ENCODE measurements around the gene EPS8. TPM values are rescaled to one million over a fixed set of nuclear protein-coding genes. Genes with fewer than 3 reads are reported as not detected.

The EPS8 gene
- total RNA-seq, 4 donors from 2014 or later = 54.4 to 120 (median 78.7) TPM

- WGBS = 75% methylated on average over 3 of the region's 3 CpGs
- H3K4me3 ChIP-seq = no peak overlapping the region
- TF ChIP-seq POLR2A (IDR thresholded peaks at IDR 0.05; ENCODE audit: low read depth) = no peak
- TF ChIP-seq POLR2AphosphoS5 (IDR thresholded peaks at IDR 0.05) = no peak
- no peak for TF ChIP-seq EP300 (IDR thresholded peaks at IDR 0.05)
- TF ChIP-seq CTCF (IDR thresholded peaks at IDR 0.05) = no peak
- peaks cover 0 to 13% (median 7%) of the 10 kb centered on the region in 4 donors for H3K4me1 ChIP-seq
- no peaks in the 10 kb centered on the region for H3K36me3 ChIP-seq
- H3K9me3 ChIP-seq = no peaks in the 10 kb centered on the region
- no peak overlapping the region for H3K27ac ChIP-seq (replicated peaks in 1 of 4)
- no peaks in the 10 kb centered on the region for H3K27me3 ChIP-seq
- intact Hi-C loops (cut with DNase I) = no loop called here
- DNase-seq (ENCODE audit: extremely low spot score) = no peak
Measured at GRCh38 chr12:15777355-15778012, 11.7 kb downstream of the EPS8 start.

- Histone ChIP-seq H3K36me3 (no peaks in the 10 kb centered on the region), H3K9me3 (no peaks in the 10 kb centered on the region), H3K4me1 (peaks cover 0 to 13% (median 8%) of the 10 kb centered on the region in 4 donors), H3K4me3 (no peak overlapping the region), H3K27me3 (no peaks in the 10 kb centered on the region), H3K27ac (replicated peaks in 1 of 4) (no peak overlapping the region)
- TF ChIP-seq POLR2A (IDR thresholded peaks at IDR 0.05; ENCODE audit: low read depth) = no peak
- TF ChIP-seq CTCF (IDR thresholded peaks at IDR 0.05) = no peak
- TF ChIP-seq POLR2AphosphoS5 (IDR thresholded peaks at IDR 0.05) = no peak
- TF ChIP-seq EP300 (IDR thresholded peaks at IDR 0.05) = no peak
- no peak for DNase-seq (ENCODE audit: extremely low spot score)
- intact Hi-C loops (cut with DNase I) = no loop called here
- WGBS = 97% methylated on average over 5 of the region's 5 CpGs
Measured at GRCh38 chr12:15776532-15776931, 12.7 kb downstream of the EPS8 start.

- Histone ChIP-seq H3K9me3 (no peaks in the 10 kb centered on the region), H3K27me3 (no peaks in the 10 kb centered on the region), H3K27ac (replicated peaks in 1 of 4) (no peak overlapping the region), H3K36me3 (no peaks in the 10 kb centered on the region), H3K4me1 (peaks cover 0 to 20% (median 4%) of the 10 kb centered on the region in 4 donors), H3K4me3 (no peak overlapping the region)
- 100% methylated on average over 1 of the region's 1 CpG for WGBS
- intact Hi-C loops (cut with DNase I) = no loop called here
- DNase-seq (ENCODE audit: extremely low spot score) = no peak
- no peak for TF ChIP-seq CTCF (IDR thresholded peaks at IDR 0.05)
- TF ChIP-seq EP300 (IDR thresholded peaks at IDR 0.05) = no peak
- no peak for TF ChIP-seq POLR2AphosphoS5 (IDR thresholded peaks at IDR 0.05)
- no peak for TF ChIP-seq POLR2A (IDR thresholded peaks at IDR 0.05; ENCODE audit: low read depth)
Measured at GRCh38 chr12:15774819-15775218, 14.4 kb downstream of the EPS8 start.

GRCh38 chr12:15772405-15773018 lies 16.7 kb downstream of the EPS8 start:
- no peaks in the 10 kb centered on the region for H3K36me3 ChIP-seq
- H3K9me3 ChIP-seq = no peaks in the 10 kb centered on the region
- no peak overlapping the region for H3K4me3 ChIP-seq
- TF ChIP-seq EP300 (IDR thresholded peaks at IDR 0.05) (no peak), CTCF (IDR thresholded peaks at IDR 0.05) (peak in 2 of 3 experiments; percentile 33 to 56), POLR2AphosphoS5 (IDR thresholded peaks at IDR 0.05) (no peak), POLR2A (IDR thresholded peaks at IDR 0.05; ENCODE audit: low read depth) (no peak)
- no peak for DNase-seq (ENCODE audit: extremely low spot score)
- no peaks in the 10 kb centered on the region for H3K27me3 ChIP-seq
- WGBS = 84% methylated on average over 2 of the region's 2 CpGs
- H3K4me1 ChIP-seq = peaks cover 1 to 34% (median 6%) of the 10 kb centered on the region in 4 donors
- intact Hi-C loops (cut with DNase I) = no loop called here
- no peak overlapping the region for H3K27ac ChIP-seq (replicated peaks in 1 of 4)
